Mesendoderm (in vitro differentiated cells): Measurements from ENCODE around the gene PRELP.

Experiments used
- DNase-seq: peaks from one replicate; pipeline ENCODE4 v3.0.0; 2013
- H2AK5ac ChIP-seq: 2 replicates; pipeline ENCODE4 v1.6.1; 2013; ENCODE audit warnings: low read length, inconsistent platforms
- H2BK120ac ChIP-seq: 2 replicates; pipeline ENCODE4 v1.6.1; 2013; ENCODE audit warnings: low read depth, mild to moderate bottlenecking, low read length, moderate library complexity, mixed read lengths
- H2BK15ac ChIP-seq: replicated peaks from 2 replicates; pipeline ENCODE4 v1.6.1; 2013; ENCODE audit warnings: low read depth, mild to moderate bottlenecking, moderate library complexity
- H2BK5ac ChIP-seq: 2 replicates; pipeline ENCODE4 v1.6.1; 2013; ENCODE audit warnings: low read length, inconsistent platforms
- H3K18ac ChIP-seq: 2 replicates; pipeline ENCODE4 v1.6.1; 2013; ENCODE audit warnings: mild to moderate bottlenecking, low read length, mixed read lengths
- H3K23ac ChIP-seq: one replicate; pipeline ENCODE4 v1.6.1; 2013; ENCODE audit warnings: low read length
- H3K27ac ChIP-seq: 2 replicates; pipeline ENCODE4 v1.5.1; 2013; ENCODE audit warnings: low read depth, mild to moderate bottlenecking, inconsistent platforms, low read length, moderate library complexity
- H3K27me3 ChIP-seq: 2 replicates; pipeline ENCODE4 v1.6.1; 2013; ENCODE audit warnings: low read length, control low read depth, mild to moderate bottlenecking, inconsistent platforms; ENCODE audit not compliant: insufficient read depth, poor library complexity
- H3K36me3 ChIP-seq: 2 replicates; pipeline ENCODE4 v1.6.1; 2013; ENCODE audit warnings: low read length, inconsistent platforms; ENCODE audit not compliant: control insufficient read depth, insufficient read depth
- H3K4ac ChIP-seq: one replicate; pipeline ENCODE4 v1.6.1; 2013; ENCODE audit warnings: low read depth, mild to moderate bottlenecking, low read length, moderate library complexity
- H3K4me1 ChIP-seq: 2 replicates; pipeline ENCODE4 v1.6.1; 2013; ENCODE audit warnings: low read depth, low read length, inconsistent platforms; ENCODE audit not compliant: control insufficient read depth
- H3K4me2 ChIP-seq: 2 replicates; pipeline ENCODE4 v1.6.1; 2013; ENCODE audit warnings: low read length
- H3K4me3 ChIP-seq: 2 replicates; pipeline ENCODE4 v1.5.1; 2013; ENCODE audit warnings: mild to moderate bottlenecking, low read length
- H3K56ac ChIP-seq: one replicate; pipeline ENCODE4 v1.6.1; 2013; ENCODE audit warnings: low read length
- H3K79me1 ChIP-seq: 2 replicates; pipeline ENCODE4 v1.6.1; 2013; ENCODE audit warnings: low read length, inconsistent platforms
- H3K79me2 ChIP-seq: 2 replicates; pipeline ENCODE4 v1.6.1; 2013; ENCODE audit warnings: mild to moderate bottlenecking, low read length; ENCODE audit not compliant: control insufficient read depth, insufficient read depth
- H3K9ac ChIP-seq: 2 replicates; pipeline ENCODE4 v1.6.1; 2013; ENCODE audit warnings: low read length, inconsistent platforms
- H4K5ac ChIP-seq: one replicate; pipeline ENCODE4 v1.6.1; 2013; ENCODE audit warnings: low read length
- H4K8ac ChIP-seq: one replicate; pipeline ENCODE4 v1.6.1; 2013; ENCODE audit warnings: low read depth, mild to moderate bottlenecking, control low read depth, low read length, moderate library complexity
- WGBS: extraction: QIAGEN DNeasy Blood & Tissue Kit; methylation state at CpG from one replicate; pipeline ENCODE4 v1.1.7; 2013; ENCODE audit warnings: low lambda C conversion rate, missing lambda C conversion rate; ENCODE audit not compliant: insufficient coverage; ENCODE audit errors: extremely low coverage; 5-methylcytosine and 5-hydroxymethylcytosine counted together

The PRELP gene

DNA sequence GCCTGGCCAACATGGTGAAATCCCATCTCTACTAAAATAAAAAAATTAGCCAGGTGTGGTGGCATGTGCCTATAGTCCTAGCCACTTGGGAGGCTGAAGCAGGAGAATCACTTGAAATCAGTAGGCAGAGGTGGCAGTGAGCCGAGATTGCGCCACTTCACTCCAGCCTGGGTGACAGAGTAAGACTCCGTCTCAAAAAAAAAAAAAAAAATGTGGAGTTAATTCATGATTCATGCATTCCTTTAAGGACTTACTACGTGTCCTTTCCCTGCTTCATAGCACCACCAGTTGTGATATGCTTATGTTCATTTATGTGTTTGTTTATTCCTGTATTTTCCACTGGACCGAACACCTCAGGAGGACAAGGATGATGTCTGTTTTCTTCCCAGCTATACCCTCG lies 12.7 kb upstream of the PRELP start:
- WGBS: no CpG with 5 or more reads among the region's 6 CpGs
- Histone ChIP-seq H2BK120ac (no peak overlapping the region), H3K4me1 (no peaks in the 10 kb centered on the region)

GRCh38 chr1:203463469-203464062 lies 12.0 kb upstream of the PRELP start:
- no peaks in the 10 kb centered on the region for H3K4me1 ChIP-seq

More for the DNA sequence above, 12.7 kb upstream of the PRELP start:
- no peak overlapping the region for H3K23ac ChIP-seq
- H3K79me2 ChIP-seq: no peaks in the 10 kb centered on the region
- no peak overlapping the region for H2BK15ac ChIP-seq
- DNase-seq: no peak
- no peak overlapping the region for H4K5ac ChIP-seq
- H4K8ac ChIP-seq: no peak overlapping the region
- no peak overlapping the region for H3K18ac ChIP-seq
- H3K36me3 ChIP-seq: no peaks in the 10 kb centered on the region
- no peaks in the 10 kb centered on the region for H3K79me1 ChIP-seq
- H3K27me3 ChIP-seq: no peaks in the 10 kb centered on the region
- H3K4ac ChIP-seq: no peak overlapping the region
- H3K27ac ChIP-seq: no peak overlapping the region
- H2BK5ac ChIP-seq: no peak overlapping the region
- H3K4me2 ChIP-seq: no peak overlapping the region
- no peak overlapping the region for H2AK5ac ChIP-seq
- H3K9ac ChIP-seq: no peak overlapping the region
- no peak overlapping the region for H3K56ac ChIP-seq
- no peak overlapping the region for H3K4me3 ChIP-seq

DNA sequence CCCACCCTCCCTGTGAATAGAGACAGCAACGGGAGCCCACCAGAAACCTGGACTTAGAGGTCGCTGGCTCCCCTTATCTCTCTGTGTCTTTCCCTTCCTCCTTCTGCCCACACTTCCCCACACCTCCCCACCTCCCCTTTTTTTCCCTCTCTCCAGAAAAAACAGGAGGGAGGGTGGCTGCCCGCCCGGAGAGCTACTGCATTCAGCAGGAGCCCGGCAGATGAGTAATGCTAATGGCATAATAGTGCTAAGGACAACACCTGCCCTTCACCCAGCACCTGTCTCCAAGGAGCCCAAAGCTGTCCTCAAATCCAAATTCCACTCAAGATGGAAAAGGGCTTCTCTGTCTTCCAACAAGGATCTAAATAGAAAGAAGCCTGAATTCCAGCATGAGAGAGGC lies 11.4 kb upstream of the PRELP start:
- H3K4ac ChIP-seq: no peak overlapping the region
- peak; percentile 56 for DNase-seq

More at GRCh38 chr1:203463469-203464062, 12.0 kb upstream of the PRELP start:
- peak; percentile 79 for DNase-seq
- WGBS: no CpG with 5 or more reads among the region's 7 CpGs
- Histone ChIP-seq H3K4ac (peak overlapping the region; percentile 49), H4K5ac (no peak overlapping the region), H3K23ac (no peak overlapping the region), H2AK5ac (no peak overlapping the region), H3K79me1 (no peaks in the 10 kb centered on the region), H3K4me3 (no peak overlapping the region), H4K8ac (no peak overlapping the region), H2BK120ac (no peak overlapping the region), H2BK5ac (no peak overlapping the region), H3K36me3 (no peaks in the 10 kb centered on the region), H3K27ac (no peak overlapping the region), H3K27me3 (no peaks in the 10 kb centered on the region), H3K18ac (no peak overlapping the region), H3K9ac (no peak overlapping the region), H3K4me2 (no peak overlapping the region), H3K56ac (peak overlapping the region; percentile 6), H2BK15ac (no peak overlapping the region), H3K79me2 (no peaks in the 10 kb centered on the region)

DNA sequence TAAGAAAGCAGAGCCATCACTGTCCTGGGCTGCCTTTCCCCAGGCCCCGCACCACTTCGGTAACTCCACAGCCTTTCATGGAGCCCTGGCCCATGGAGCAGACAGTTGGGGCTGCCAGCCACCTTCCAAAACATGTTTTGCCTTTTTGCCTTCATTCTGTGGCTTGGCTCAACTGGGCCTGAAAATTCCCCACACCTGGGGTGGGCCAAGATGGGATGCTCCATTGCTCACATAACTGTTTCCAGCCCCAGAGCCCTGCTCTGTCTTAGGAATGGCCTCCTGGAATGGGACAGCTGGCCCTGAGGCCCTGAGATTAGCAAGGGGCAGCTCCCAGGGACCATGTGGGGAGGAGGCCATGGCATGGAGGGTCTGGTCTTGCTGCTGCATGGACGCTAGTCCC lies 10.9 kb upstream of the PRELP start:
- H3K9ac ChIP-seq: no peak overlapping the region
- no peaks in the 10 kb centered on the region for H3K36me3 ChIP-seq
- no peak overlapping the region for H4K8ac ChIP-seq
- H3K4me1 ChIP-seq: no peaks in the 10 kb centered on the region
- H3K4ac ChIP-seq: no peak overlapping the region
- H2BK120ac ChIP-seq: no peak overlapping the region
- no CpG with 5 or more reads among the region's 3 CpGs for WGBS
- no peak overlapping the region for H2BK5ac ChIP-seq
- no peaks in the 10 kb centered on the region for H3K27me3 ChIP-seq
- H3K4me3 ChIP-seq: no peak overlapping the region
- H3K27ac ChIP-seq: no peak overlapping the region
- H4K5ac ChIP-seq: no peak overlapping the region
- no peak overlapping the region for H3K56ac ChIP-seq
- H3K18ac ChIP-seq: no peak overlapping the region
- no peaks in the 10 kb centered on the region for H3K79me1 ChIP-seq
- H2AK5ac ChIP-seq: no peak overlapping the region
- H3K4me2 ChIP-seq: no peak overlapping the region
- H2BK15ac ChIP-seq: no peak overlapping the region
- no peak for DNase-seq
- no peak overlapping the region for H3K23ac ChIP-seq
- no peaks in the 10 kb centered on the region for H3K79me2 ChIP-seq

More for the DNA sequence above, 11.4 kb upstream of the PRELP start:
- H3K4me2 ChIP-seq: no peak overlapping the region
- H3K56ac ChIP-seq: peak overlapping the region; percentile 25
- no peak overlapping the region for H2BK5ac ChIP-seq
- H3K4me1 ChIP-seq: no peaks in the 10 kb centered on the region
- no peak overlapping the region for H3K23ac ChIP-seq
- no peaks in the 10 kb centered on the region for H3K79me2 ChIP-seq
- no peak overlapping the region for H4K5ac ChIP-seq
- WGBS: no CpG with 5 or more reads among the region's 5 CpGs
- no peaks in the 10 kb centered on the region for H3K27me3 ChIP-seq
- no peaks in the 10 kb centered on the region for H3K36me3 ChIP-seq
- no peak overlapping the region for H3K4me3 ChIP-seq
- no peak overlapping the region for H4K8ac ChIP-seq
- no peak overlapping the region for H2AK5ac ChIP-seq
- H2BK15ac ChIP-seq: no peak overlapping the region
- H2BK120ac ChIP-seq: no peak overlapping the region
- H3K27ac ChIP-seq: no peak overlapping the region
- no peak overlapping the region for H3K18ac ChIP-seq
- no peaks in the 10 kb centered on the region for H3K79me1 ChIP-seq
- no peak overlapping the region for H3K9ac ChIP-seq

DNA sequence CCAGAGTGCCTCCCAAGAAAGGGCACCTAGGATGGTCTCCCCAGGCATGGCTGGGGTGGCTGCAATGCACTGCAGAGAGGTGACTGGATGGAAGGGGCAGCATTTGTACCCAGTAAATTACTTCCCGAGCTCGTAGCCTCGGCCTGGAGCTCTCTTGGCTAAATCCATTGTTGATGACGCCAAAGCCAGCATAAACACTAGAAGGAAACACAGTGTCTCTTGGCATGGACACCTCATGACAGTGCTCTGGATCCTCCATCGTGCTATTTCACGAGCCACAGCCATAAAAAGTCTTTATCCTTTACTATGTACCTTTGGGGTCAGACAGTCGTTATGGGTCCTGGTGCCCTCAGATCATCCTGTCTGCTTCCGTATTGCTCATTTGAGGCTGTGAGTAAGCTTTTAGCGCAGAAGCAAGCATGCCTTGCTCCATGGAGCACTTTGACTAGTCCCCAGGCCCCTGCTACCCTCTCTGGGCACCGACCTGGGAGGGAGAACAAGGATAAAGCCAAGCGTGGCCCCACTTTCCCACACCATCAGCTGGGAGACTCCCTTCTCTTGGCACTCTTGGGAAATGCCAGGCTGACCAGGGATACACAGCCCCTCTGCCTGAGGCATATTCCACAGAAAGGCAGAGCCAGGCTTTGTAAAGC lies 10.3 kb upstream of the PRELP start:
- Histone ChIP-seq H2BK5ac (no peak overlapping the region), H3K18ac (no peak overlapping the region), H3K4me2 (no peak overlapping the region), H3K27me3 (no peaks in the 10 kb centered on the region), H3K36me3 (no peaks in the 10 kb centered on the region), H3K27ac (no peak overlapping the region), H3K79me1 (no peaks in the 10 kb centered on the region), H3K23ac (no peak overlapping the region), H3K4me1 (no peaks in the 10 kb centered on the region), H3K4ac (no peak overlapping the region), H3K9ac (no peak overlapping the region), H3K4me3 (no peak overlapping the region), H4K8ac (no peak overlapping the region), H2BK120ac (no peak overlapping the region), H3K79me2 (no peaks in the 10 kb centered on the region), H4K5ac (no peak overlapping the region), H3K56ac (no peak overlapping the region), H2AK5ac (no peak overlapping the region), H2BK15ac (no peak overlapping the region)
- no peak for DNase-seq
- no CpG with 5 or more reads among the region's 11 CpGs for WGBS

GRCh38 chr1:203465948-203466347 lies 9.7 kb upstream of the PRELP start:
- peak overlapping the region; percentile 43 for H3K56ac ChIP-seq
- no peak for DNase-seq
- H2BK120ac ChIP-seq: no peak overlapping the region
- no peak overlapping the region for H2BK15ac ChIP-seq
- H4K8ac ChIP-seq: no peak overlapping the region
- no peak overlapping the region for H3K27ac ChIP-seq
- no peak overlapping the region for H3K4ac ChIP-seq
- no peaks in the 10 kb centered on the region for H3K36me3 ChIP-seq
- no peak overlapping the region for H3K9ac ChIP-seq
- no peak overlapping the region for H4K5ac ChIP-seq
- H3K79me1 ChIP-seq: no peaks in the 10 kb centered on the region
- no peak overlapping the region for H2AK5ac ChIP-seq
- peak overlapping the region; percentile 74 for H3K23ac ChIP-seq
- WGBS: no CpG with 5 or more reads among the region's 7 CpGs
- H3K27me3 ChIP-seq: no peaks in the 10 kb centered on the region
- H3K79me2 ChIP-seq: no peaks in the 10 kb centered on the region
- H3K4me3 ChIP-seq: no peak overlapping the region
- H3K4me1 ChIP-seq: no peaks in the 10 kb centered on the region
- H3K18ac ChIP-seq: no peak overlapping the region
- H2BK5ac ChIP-seq: no peak overlapping the region
- no peak overlapping the region for H3K4me2 ChIP-seq
